OCI-LY1 (cell line): ENCODE results near the gene CEP85L.

Source experiments
- H2AFZ ChIP-seq: fragments of 200-600 bp; sonication (generic), shearing (Covaris generic); 2 replicates; pipeline ENCODE4 v1.6.0; 2014; ENCODE audit warnings: antibody characterized with exemption, mild to moderate bottlenecking, low read length
- H3F3A ChIP-seq: fragments of 200-600 bp; sonication (generic), shearing (Covaris generic); 2 replicates; pipeline ENCODE4 v1.6.0; 2014; ENCODE audit warnings: mild to moderate bottlenecking, antibody characterized with exemption, low read length, moderate library complexity; ENCODE audit not compliant: insufficient read depth
- H3K27ac ChIP-seq: fragments of 200-600 bp; sonication (generic); 2 replicates; pipeline ENCODE4 v1.5.1; 2014; ENCODE audit warnings: low read length, mixed run types, mild to moderate bottlenecking, low read depth; ENCODE audit not compliant: poor library complexity, severe bottlenecking
- H3K27me3 ChIP-seq: fragments of 200-600 bp; sonication (generic); 2 replicates; pipeline ENCODE4 v1.6.0; 2014; ENCODE audit warnings: antibody characterized with exemption, mild to moderate bottlenecking, low read length, moderate library complexity; ENCODE audit not compliant: insufficient read depth
- H3K36me3 ChIP-seq: fragments of 200-600 bp; sonication (generic); 2 replicates; pipeline ENCODE4 v1.6.1; 2014; ENCODE audit warnings: mild to moderate bottlenecking, antibody characterized with exemption, low read length, moderate library complexity, mixed read lengths; ENCODE audit not compliant: insufficient read depth
- H3K4me1 ChIP-seq: fragments of 200-600 bp; sonication (generic); 2 replicates; pipeline ENCODE4 v1.5.1; 2014; ENCODE audit warnings: mild to moderate bottlenecking, low read length, moderate library complexity; ENCODE audit not compliant: insufficient read depth, severe bottlenecking
- H3K4me2 ChIP-seq: fragments of 200-600 bp; sonication (generic), shearing (Covaris generic); 2 replicates; pipeline ENCODE4 v1.6.1; 2014; ENCODE audit warnings: low read length
- H3K4me3 ChIP-seq: fragments of 200-600 bp; sonication (generic); 2 replicates; pipeline ENCODE4 v1.5.1; 2014; ENCODE audit warnings: low read length, low read depth, mild to moderate bottlenecking, mixed read lengths; ENCODE audit not compliant: poor library complexity, severe bottlenecking
- H3K79me2 ChIP-seq: fragments of 200-600 bp; shearing (Covaris generic); 2 replicates; pipeline ENCODE4 v1.6.1; 2016; ENCODE audit warnings: mixed run types, low read length, mixed read lengths; ENCODE audit not compliant: insufficient read depth
- H3K9ac ChIP-seq: fragments of 200-600 bp; sonication (generic), shearing (Covaris generic); 2 replicates; pipeline ENCODE4 v1.6.1; 2014; ENCODE audit warnings: mild to moderate bottlenecking, low read length, mixed read lengths
- H3K9me2 ChIP-seq: fragments of 200-600 bp; sonication (generic), shearing (Covaris generic); 2 replicates; pipeline ENCODE4 v1.6.1; 2014; ENCODE audit warnings: low read depth, mild to moderate bottlenecking, low read length, mixed read lengths
- H3K9me3 ChIP-seq: fragments of 200-600 bp; shearing (Covaris generic); 2 replicates; pipeline ENCODE4 v1.6.1; 2014; ENCODE audit warnings: low read length, mixed read lengths
- H4K20me1 ChIP-seq: fragments of 200-600 bp; sonication (generic), shearing (Covaris generic); 2 replicates; pipeline ENCODE4 v1.6.0; 2016; ENCODE audit warnings: mild to moderate bottlenecking, low read length; ENCODE audit not compliant: insufficient read depth
- CTCF ChIP-seq: fragments of 200-600 bp; sonication (generic), shearing (Covaris generic); IDR thresholded peaks from 2 replicates; pipeline ENCODE4 v1.5.1; 2017; ENCODE audit warnings: mild to moderate bottlenecking, antibody characterized with exemption, low read length, moderate library complexity, mixed read lengths
- EZH2 ChIP-seq: fragments of 200-600 bp; sonication (generic), shearing (Covaris generic); IDR thresholded peaks from 2 replicates; pipeline ENCODE4 v1.8.0; 2017; ENCODE audit warnings: borderline replicate concordance, mixed run types, mild to moderate bottlenecking, antibody characterized with exemption, low read length, moderate library complexity, mixed read lengths

CEP85L gene

GRCh38 chr6:118460958-118461470 is 190.4 kb downstream of the CEP85L start:
- no peak overlapping the region for H2AFZ ChIP-seq
- H3K36me3 ChIP-seq, result 0 out of 2 replicates have a peak, but pooled peaks cover 4% of the 10 kb centered on the region
- no peaks in the 10 kb centered on the region for H3K9me2 ChIP-seq
- no peak overlapping the region for H3K9ac ChIP-seq
- no peaks in the 10 kb centered on the region for H3K9me3 ChIP-seq
- H3K4me3 ChIP-seq, result no peak overlapping the region
- H3K4me1 ChIP-seq, result no peaks in the 10 kb centered on the region
- no peaks in the 10 kb centered on the region for H3K27me3 ChIP-seq
- no peaks in the 10 kb centered on the region for H3K79me2 ChIP-seq
- no peak overlapping the region for H3K27ac ChIP-seq
- no peaks in the 10 kb centered on the region for H4K20me1 ChIP-seq
- TF ChIP-seq EZH2 (no peak), CTCF (no peak)
- no peak overlapping the region for H3K4me2 ChIP-seq
- H3F3A ChIP-seq, result no peaks in the 10 kb centered on the region

GRCh38 chr6:118456982-118457381 is 194.4 kb downstream of the CEP85L start:
- H3F3A ChIP-seq, result no peaks in the 10 kb centered on the region
- no peak overlapping the region for H3K27ac ChIP-seq
- no peaks in the 10 kb centered on the region for H3K36me3 ChIP-seq
- H2AFZ ChIP-seq, result no peak overlapping the region
- no peaks in the 10 kb centered on the region for H3K9me2 ChIP-seq
- no peak overlapping the region for H3K4me2 ChIP-seq
- H3K4me1 ChIP-seq, result no peaks in the 10 kb centered on the region
- H3K79me2 ChIP-seq, result no peaks in the 10 kb centered on the region
- peaks cover 3% of the 10 kb centered on the region; the same call in 1 of the 2 replicates for H3K9me3 ChIP-seq
- no peak for TF ChIP-seq CTCF
- TF ChIP-seq EZH2, result no peak
- no peaks in the 10 kb centered on the region for H3K27me3 ChIP-seq
- no peaks in the 10 kb centered on the region for H4K20me1 ChIP-seq
- no peak overlapping the region for H3K4me3 ChIP-seq
- H3K9ac ChIP-seq, result no peak overlapping the region

GRCh38 chr6:118451839-118452238 is 199.6 kb downstream of the CEP85L start:
- Histone ChIP-seq H3K27me3 (no peaks in the 10 kb centered on the region), H3K36me3 (no peaks in the 10 kb centered on the region), H3F3A (no peaks in the 10 kb centered on the region), H3K27ac (no peak overlapping the region), H3K9me3 (peaks cover 3% of the 10 kb centered on the region; the same call in 1 of the 2 replicates), H3K4me1 (no peaks in the 10 kb centered on the region), H3K4me2 (no peak overlapping the region), H3K79me2 (no peaks in the 10 kb centered on the region), H3K9ac (no peak overlapping the region), H4K20me1 (no peaks in the 10 kb centered on the region), H3K9me2 (no peaks in the 10 kb centered on the region), H2AFZ (no peak overlapping the region), H3K4me3 (no peak overlapping the region)
- TF ChIP-seq CTCF (no peak), EZH2 (no peak)
